ENCODE measurements around the gene TIRAP.

The TIRAP gene

GRCh38 chr11:126339073-126339862 is 56.4 kb downstream of the TIRAP start:
- H3K27ac ChIP-seq, result no peak overlapping the region
- TF ChIP-seq, protein P1, sequence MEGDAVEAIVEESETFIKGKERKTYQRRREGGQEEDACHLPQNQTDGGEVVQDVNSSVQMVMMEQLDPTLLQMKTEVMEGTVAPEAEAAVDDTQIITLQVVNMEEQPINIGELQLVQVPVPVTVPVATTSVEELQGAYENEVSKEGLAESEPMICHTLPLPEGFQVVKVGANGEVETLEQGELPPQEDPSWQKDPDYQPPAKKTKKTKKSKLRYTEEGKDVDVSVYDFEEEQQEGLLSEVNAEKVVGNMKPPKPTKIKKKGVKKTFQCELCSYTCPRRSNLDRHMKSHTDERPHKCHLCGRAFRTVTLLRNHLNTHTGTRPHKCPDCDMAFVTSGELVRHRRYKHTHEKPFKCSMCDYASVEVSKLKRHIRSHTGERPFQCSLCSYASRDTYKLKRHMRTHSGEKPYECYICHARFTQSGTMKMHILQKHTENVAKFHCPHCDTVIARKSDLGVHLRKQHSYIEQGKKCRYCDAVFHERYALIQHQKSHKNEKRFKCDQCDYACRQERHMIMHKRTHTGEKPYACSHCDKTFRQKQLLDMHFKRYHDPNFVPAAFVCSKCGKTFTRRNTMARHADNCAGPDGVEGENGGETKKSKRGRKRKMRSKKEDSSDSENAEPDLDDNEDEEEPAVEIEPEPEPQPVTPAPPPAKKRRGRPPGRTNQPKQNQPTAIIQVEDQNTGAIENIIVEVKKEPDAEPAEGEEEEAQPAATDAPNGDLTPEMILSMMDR (conservative IDR thresholded peaks at IDR 0.05), result no peak

GRCh38 chr11:126339863-126340434 is 57.1 kb downstream of the TIRAP start:
- TF ChIP-seq, protein P1 (conservative IDR thresholded peaks at IDR 0.05), result no peak
- H3K27ac ChIP-seq, result no peak overlapping the region

DNA sequence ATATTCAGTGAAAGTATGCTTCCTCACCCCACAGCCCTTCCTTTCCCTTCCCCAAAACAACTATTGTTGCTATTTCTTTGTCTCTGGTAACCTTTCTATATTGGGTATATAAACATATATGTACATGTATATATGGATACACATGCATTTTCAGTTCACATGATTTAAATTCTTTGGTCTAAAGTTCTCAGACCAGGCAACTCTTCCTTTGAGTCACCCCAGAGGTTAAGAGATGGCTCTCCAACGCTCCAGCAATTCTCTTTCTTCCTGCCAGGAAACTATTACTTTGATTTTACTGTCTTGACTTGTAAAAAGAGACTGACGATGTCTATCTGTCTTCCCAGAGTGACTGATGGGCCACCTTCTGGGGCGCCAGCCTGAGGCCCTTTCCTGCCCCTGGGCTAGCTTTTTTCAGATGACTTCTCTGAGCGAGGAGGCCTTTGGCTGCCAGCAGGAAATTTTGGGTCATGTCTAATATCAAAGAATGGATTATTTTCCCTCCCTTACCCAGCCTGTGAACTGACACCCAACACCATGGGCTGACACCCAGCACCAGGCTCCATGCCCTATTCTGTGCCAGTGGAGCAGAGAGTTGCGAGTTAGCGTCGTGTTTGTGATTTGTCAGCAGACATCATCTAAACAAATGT is 58.2 kb downstream of the TIRAP start:
- no peak overlapping the region for H3K27ac ChIP-seq
- TF ChIP-seq, protein P1 (conservative IDR thresholded peaks at IDR 0.05), result no peak

- H3K27ac ChIP-seq, result no peak overlapping the region
- TF ChIP-seq, protein P1 (conservative IDR thresholded peaks at IDR 0.05), result no peak
Measured at GRCh38 chr11:126341760-126342161, 58.9 kb downstream of the TIRAP start.

DNA sequence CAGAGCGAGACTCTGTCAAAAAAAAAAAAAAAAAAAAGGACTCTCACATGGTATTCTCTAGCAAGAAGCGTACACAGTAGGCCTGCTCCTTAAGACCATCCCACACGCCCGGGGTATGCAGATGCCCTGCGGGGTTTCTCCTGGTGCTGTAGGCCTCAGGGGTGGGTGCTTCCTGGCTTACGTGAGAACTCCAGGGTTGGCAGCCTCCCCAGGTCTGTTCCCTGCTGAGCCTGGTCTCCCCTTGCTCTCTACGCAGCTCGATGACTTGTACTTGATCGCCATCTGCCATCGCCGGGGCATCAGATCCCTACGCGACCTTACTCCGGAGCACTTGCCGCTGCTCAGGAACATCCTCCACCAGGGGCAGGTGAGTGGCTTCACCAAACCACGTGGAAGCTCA is 60.2 kb downstream of the TIRAP start:
- no peak overlapping the region for H3K27ac ChIP-seq
- TF ChIP-seq, protein P1 (conservative IDR thresholded peaks at IDR 0.05), result no peak

Data from VCaP (cell line).